ENCODE measurements around the gene CTDNEP1.

The CTDNEP1 gene

DNA sequence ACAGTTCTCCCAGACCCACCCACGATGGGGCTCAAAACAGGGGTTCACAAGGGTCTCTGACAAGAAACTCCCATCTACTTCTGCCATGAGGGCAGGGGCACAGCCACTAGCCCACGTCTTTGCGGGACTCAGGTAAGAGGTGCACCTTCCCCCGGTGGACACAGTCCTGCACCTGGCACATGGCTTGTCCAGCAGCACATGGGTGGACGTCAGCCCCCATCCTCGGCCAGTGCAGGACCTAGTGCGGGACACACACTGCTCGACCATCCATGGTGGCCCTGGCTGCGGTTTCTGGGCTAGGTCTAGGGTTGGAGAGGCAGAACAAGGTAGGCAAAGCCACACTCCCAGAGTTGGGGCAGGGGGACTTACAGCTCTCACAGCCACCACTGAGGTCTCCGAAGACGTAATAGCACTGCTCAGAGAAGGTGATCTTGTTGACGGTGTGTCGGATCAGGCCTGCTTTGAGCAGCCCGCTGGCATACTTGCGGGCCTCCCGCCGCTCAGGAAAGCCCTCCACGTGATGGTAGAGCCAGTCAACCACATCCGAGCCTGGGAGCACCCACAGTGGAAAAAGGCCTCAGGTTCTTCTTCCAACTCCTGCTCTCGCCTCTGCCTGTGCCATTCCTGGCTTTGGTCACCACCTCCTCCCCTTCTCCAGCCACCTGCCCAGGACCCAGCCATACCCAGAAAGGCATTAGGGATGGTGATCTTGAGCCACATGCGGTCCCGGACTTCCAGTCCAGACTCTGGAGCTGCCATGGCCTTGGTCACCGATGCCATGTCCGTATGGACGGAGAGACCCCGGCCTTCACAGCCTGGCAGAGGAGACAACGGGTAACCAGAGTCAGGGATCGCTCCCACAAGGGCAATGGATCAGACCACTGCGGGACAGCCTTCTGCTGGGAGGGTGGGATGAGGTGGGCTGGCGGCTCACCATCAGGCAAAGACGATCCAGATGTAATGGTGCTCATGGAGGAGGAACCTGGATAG is 24.5 kb downstream of the CTDNEP1 start:
- no peak for DNase-seq

GRCh38 chr17:7225711-7226331 is 25.7 kb downstream of the CTDNEP1 start:
- no peak for DNase-seq

GRCh38 chr17:7224661-7225111 is 26.8 kb downstream of the CTDNEP1 start:
- no peak for DNase-seq

GRCh38 chr17:7224110-7224509 is 27.4 kb downstream of the CTDNEP1 start:
- no peak for DNase-seq

GRCh38 chr17:7223375-7223774 is 28.2 kb downstream of the CTDNEP1 start:
- DNase-seq = no peak

DNA sequence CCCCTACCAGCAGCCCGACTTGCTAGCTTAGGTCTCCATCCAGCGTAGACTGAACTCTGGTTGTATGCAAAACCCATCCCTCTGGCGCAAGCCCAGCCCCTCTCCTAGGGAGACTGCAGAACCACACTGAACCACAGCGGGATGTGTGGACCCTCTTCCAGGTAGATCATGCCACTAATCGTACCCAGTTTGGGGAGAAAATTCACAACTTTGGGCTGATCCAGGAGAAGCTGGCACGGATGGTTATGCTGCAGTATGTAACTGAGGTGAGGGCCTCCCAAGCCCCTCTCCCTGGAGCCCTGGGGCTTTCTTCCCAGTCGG is 28.6 kb downstream of the CTDNEP1 start:
- DNase-seq = no peak

GRCh38 chr17:7222093-7222971 is 29.2 kb downstream of the CTDNEP1 start:
- no peak for DNase-seq

DNA sequence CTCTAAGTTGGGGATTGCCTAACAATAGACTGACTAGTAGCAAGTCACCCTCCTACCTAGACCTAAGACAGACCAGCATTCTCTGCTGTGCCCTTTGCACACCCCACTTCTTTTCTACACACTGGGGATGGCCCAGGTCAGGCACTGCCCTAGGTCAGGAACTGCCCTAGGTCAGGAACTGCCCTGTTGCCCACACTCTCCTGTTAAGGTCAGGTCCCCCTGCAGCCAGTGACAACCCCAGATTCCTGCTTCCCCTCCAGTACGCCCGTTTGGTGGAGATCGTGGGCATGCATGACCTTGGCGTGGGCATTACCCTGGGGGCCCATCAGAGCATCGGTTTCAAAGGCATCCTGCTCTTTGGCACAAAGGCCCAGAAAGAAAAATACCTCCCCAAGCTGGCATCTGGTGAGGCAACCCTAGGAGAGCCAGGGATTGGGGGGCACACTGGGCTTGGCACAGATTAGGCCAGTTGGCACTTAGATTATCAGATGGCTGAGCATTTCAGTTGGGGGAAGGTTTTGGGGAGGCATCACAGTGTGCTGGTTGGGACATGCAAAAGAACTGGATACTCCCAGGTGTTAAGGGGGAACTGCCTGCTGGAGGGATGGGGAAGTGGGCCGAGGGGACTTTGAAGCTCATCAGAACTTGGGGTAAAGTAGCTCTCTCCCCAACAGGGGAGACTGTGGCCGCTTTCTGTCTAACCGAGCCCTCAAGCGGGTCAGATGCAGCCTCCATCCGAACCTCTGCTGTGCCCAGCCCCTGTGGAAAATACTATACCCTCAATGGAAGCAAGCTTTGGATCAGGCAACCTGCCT is 30.0 kb downstream of the CTDNEP1 start:
- no peak for DNase-seq

GRCh38 chr17:7220593-7221277 is 30.8 kb downstream of the CTDNEP1 start:
- DNase-seq = peak in 1 of 2 donors; percentile 15

DNA sequence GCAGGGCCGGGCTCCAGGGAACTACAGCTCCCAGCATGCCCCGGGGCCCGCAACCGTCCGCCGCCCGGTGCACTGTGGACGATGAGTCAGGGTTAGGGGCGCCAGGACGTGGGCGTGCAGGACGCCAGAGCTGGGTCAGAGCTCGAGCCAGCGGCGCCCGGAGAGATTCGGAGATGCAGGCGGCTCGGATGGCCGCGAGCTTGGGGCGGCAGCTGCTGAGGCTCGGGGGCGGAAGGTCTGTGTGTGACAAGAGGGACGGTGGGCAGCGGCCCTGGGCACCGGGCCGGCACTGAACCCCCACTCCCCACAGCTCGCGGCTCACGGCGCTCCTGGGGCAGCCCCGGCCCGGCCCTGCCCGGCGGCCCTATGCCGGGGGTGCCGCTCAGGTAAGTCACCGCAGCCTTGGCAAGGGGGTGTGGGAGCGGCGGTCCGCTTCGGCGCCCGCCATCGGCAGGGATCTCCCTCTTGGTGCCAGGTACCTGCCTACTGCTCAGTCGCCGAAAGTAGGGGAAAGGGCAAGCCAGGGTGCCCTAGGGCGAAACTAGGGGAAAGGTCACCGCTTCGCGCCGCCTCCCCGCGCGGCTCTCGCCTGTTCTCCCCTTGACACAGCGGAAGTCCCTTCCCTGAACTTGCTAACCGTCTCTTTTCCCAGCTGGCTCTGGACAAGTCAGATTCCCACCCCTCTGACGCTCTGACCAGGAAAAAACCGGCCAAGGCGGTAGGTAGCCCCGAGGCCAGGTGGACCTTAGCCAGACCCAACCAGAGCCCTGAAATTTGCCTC is 31.5 kb downstream of the CTDNEP1 start, which contains the start of the genes ACADVL and DLG4:
ACADVL (plus strand) TSS at position 127 of the 781 bp plus-strand sequence; CDS start at position 174, 47 bp downstream.
DLG4 (minus strand) TSS at position 25 of the 781 bp plus-strand sequence.
- DNase-seq = peak in 1 of 2 donors; percentile 82

DNA sequence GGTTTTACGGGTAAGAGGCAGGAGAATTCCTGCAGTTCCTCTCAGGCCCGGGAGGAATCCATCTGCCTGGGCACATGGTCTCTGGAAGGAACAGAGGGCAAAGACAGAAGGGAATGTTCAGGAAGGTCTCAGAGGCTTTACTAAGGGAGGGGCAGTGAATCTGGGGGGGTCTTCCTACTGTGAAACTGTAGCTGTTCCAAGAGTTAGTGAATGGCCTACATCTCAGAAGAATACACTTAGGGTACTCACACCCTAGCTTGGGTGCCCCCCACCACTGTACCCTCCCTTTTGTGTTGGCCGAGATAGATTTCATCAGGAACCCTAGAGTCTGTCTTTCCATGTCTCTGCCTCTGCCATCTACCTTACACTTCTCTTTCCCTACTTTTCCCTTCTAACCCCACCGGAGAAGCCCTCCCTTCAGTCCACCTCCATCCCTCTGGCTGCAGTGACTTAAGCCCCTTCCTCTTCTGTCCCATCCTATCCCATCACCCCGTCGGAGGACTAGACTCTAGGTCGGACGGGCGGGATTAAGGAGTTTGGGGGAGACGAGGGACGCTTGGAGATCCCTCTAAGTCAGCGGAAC is 32.2 kb downstream of the CTDNEP1 start:
- peak in 1 of 2 donors; percentile 85 for DNase-seq

DNA sequence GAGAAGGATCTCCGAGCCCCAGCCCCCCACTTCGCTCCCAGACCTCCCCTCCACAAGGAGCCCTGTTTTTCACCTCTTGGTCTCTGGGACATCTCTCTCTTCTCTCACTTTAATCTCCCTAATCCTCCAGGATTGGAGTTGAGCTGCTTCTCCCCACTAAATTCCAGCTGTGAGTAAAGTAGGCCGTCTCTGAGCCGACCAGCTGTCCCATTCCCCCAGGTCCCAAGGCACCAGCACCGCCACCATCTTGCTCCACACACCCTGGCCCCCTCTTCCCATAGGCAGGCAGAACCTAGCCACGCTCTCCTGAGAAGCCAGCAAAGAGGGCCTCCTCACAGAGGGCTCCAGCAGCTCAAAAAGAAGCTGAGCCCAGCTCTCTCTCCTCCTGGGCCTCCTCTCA is 32.8 kb downstream of the CTDNEP1 start:
- no peak for DNase-seq

GRCh38 chr17:7218166-7218565 is 33.4 kb downstream of the CTDNEP1 start:
- DNase-seq = no peak

DNA sequence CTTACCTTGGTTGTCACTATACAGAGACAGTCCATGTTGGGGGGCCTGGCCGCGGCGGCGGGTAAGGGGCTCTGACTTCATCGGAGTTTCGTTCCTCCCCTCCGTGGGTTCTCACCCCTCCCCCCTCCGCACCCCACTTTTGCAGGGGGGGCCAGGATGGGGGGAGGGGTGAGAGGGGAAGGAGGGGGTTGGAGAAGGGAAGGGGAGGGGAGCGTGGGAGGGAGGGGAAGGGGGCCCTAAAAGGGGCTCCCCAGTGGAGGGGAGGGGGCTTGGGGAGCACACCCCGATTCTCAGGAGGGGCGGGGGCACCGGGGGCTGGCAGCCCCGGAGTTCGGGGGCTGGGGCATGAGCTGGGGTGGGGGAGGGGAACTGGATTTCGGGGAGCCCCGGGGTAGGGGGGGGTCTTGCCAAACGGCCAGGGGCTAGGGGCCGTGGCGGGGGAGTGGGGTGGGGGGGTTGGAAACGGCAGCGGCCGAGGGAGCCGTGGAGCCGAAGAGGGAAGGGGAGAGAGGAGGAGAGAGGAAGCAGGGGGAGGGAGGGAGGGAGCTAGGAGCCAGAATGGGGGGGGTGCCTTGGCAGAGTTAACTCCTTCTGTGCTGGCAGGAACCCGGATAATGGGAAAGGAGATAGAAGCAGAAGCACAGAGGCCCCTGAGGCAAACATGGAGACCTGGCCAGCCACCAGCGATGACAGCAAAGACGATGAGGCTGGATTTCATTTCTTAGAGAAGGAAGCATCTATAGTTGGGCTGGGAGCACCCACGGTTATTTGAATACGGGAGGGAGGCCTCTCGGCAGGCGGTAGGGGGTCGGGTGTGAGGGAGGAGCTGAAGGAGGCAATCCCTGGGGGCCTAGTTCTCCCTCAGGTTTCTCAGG is 34.2 kb downstream of the CTDNEP1 start:
- no peak for DNase-seq

DNA sequence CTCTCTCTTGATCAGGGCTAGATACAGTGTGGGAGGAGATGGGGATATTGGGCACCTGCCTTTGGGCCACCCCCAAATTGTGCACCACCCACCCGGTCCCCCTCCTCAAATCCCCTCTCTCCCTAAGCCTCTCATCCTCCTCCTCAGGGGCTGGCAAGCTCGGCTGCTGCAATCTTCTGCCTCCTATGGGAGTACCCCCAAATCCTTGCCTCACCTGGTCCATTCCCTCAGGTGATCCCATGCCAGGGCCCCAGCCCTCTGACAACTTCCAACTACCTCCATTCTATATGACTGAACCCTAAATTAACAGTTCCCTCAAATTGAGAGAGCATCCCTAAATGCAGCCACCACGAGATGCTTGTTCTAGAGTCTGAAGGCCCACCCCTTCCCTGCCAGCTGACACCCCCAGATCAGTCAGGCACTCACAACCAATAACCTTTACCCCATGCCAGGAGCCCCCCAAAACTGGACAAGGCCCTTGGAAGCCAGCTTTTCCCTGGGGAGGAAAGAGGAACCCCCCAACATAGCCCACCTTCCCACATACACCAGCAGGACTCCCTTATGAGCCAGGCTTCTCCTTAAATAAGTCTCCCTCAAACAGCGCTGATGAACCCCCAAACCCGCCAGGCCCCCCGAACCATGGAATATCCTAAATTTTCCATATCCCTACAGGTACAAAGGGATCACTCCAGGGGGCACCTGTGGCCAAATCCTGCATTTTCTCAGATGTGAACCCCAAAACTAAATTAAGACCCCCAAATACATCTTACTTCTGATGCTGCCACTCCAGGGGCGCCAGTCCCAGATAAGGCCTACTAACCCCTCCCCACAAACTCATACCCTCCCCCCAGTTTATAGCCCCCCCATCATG is 35.1 kb downstream of the CTDNEP1 start:
- no peak for DNase-seq

DNA sequence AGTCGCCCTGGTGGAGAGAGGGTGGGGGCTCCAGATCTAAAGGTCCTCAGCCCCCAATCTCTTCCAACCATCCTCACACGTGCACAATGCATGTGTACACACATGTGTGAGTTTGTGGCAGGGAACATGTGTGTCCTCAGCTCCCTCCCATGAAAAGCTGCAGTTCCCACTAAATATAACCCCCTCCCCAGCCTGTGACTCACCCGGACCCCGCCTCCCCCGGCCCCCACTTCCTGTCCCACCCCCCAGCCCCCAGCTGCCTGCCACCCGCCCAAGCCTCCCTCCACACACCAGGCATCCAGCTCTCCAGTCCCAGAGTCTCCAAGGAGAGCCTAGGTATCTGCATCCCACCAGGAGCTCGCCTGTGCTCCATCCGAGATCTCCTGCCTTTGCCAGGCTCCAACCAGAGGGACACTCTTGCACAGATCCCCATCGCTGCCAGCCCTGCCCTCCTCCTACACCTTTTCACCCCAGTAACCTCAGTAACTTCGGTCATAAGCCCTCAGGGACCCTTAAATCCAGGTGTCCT is 35.8 kb downstream of the CTDNEP1 start:
- no peak for DNase-seq

- no peak for DNase-seq
Observed at GRCh38 chr17:7215136-7215638, 36.3 kb downstream of the CTDNEP1 start.
